Lung (tissue), 12 donors: ENCODE data around the gene COLQ. TPM values are rescaled to one million over a fixed set of nuclear protein-coding genes. Genes with fewer than 3 reads are reported as not detected.
"Not testable (repeated sequence)": the region's sequence is repeated elsewhere in the genome, so short reads cannot be mapped to it uniquely, and the experiment has no call there.

Experiments used
- ATAC-seq: fragments of 200-7000 bp; cut with Tn5 transposase; one replicate; pipeline ENCODE4 v1.9.1; 2020; ENCODE audit warnings: moderate number of reproducible peaks; ENCODE audit not compliant: insufficient read depth, low FRiP score
- DNase-seq, 3 donors: peaks; one replicate each; pipeline ENCODE4 v3.0.0-alpha.2; 2013 to 2017
- H3K27ac ChIP-seq, 2 donors: one replicate each; pipeline ENCODE4 v1.5.1; 2013; ENCODE audit warnings: mild to moderate bottlenecking in 2 of 2, moderate library complexity in 2 of 2, control low read depth in 1 of 2, inconsistent platforms in 1 of 2, low read depth in 1 of 2, low read length in 1 of 2
- H3K27me3 ChIP-seq, 3 donors: one replicate each; pipeline ENCODE4 v1.5.1; 2013; ENCODE audit warnings: low read length in 2 of 3; ENCODE audit not compliant: control insufficient read depth in 3 of 3, insufficient read depth in 3 of 3
- H3K36me3 ChIP-seq, 4 donors: one replicate each; pipeline ENCODE4 v1.5.1; 2013; ENCODE audit warnings: low read length in 4 of 4, mild to moderate bottlenecking in 1 of 4, moderate library complexity in 1 of 4; ENCODE audit not compliant: control insufficient read depth in 4 of 4, insufficient read depth in 4 of 4
- H3K4me1 ChIP-seq, 5 donors: one replicate each; pipeline ENCODE4 v1.5.1; 2013; ENCODE audit warnings: low read length in 5 of 5, mild to moderate bottlenecking in 2 of 5, moderate library complexity in 1 of 5; ENCODE audit not compliant: control insufficient read depth in 5 of 5, insufficient read depth in 5 of 5
- H3K4me3 ChIP-seq: one replicate; pipeline ENCODE4 v1.5.1; 2013; ENCODE audit warnings: mild to moderate bottlenecking, control low read depth, moderate library complexity
- H3K9ac ChIP-seq, 2 donors: one replicate each; pipeline ENCODE4 v1.5.1; 2013; ENCODE audit warnings: low read length in 2 of 2, control low read depth in 1 of 2; ENCODE audit not compliant: insufficient read depth in 1 of 2
- H3K9me3 ChIP-seq, 4 donors: one replicate each; pipeline ENCODE4 v1.5.1; 2013; ENCODE audit warnings: low read length in 3 of 4, mild to moderate bottlenecking in 1 of 4, moderate library complexity in 1 of 4; ENCODE audit not compliant: control insufficient read depth in 4 of 4, insufficient read depth in 3 of 4
- CTCF ChIP-seq: IDR thresholded peaks from 2 replicates; pipeline ENCODE4 v1.5.1; 2012; ENCODE audit warnings: mild to moderate bottlenecking; ENCODE audit errors: control extremely low read depth, extremely low read depth
- WGBS, 2 donors: extraction: QIAGEN DNeasy Blood & Tissue Kit; methylation state at CpG; one replicate each; pipeline ENCODE4 v1.1.7; 2013; 5-methylcytosine and 5-hydroxymethylcytosine counted together
- polyA plus RNA-seq, 2 donors: library from polyadenylated mRNA; stranded (reverse); fragments of 200-250 nt; gene quantifications; one replicate each; pipeline ENCODE4 v1.2.1, GENCODE V29; 2013
- total RNA-seq, 2 donors: library from RNA; depleted of rRNA in 1 of 2; stranded (reverse); fragments of >200 nt in 1 of 2; gene quantifications; one replicate each; pipeline ENCODE4 v1.2.1, GENCODE V29; 2014 to 2021
- donor health status: control.
- donor health status: control.
- donor health status: Bipolar disorder and iron deficiency.
- donor health status: healthy.
- donor health status: DM: yes; HTN: yes; CAD: no.

COLQ gene
- total and polyA plus RNA-seq, 4 donors = 0.90 to 5.1 (median 1.9) TPM

DNA sequence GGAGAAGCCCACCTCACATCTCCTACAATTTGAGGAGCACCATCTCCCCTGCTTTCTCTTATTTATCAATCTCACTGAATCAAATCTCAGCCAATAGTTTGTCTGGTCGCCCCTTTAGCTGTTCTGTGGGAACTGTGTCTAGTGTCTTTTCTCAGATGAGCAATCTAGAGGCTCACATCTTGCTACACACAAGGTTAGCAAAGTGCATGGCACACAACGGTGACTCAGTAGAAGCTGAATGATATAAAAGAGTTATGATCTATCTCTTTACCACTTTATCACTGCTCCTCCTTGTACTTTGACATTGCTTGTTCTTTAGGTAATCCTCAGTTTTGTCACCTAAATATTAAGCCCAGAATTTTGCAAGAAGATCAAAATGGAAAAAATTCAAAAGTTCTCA lies 16.8 kb upstream of the COLQ start:
- H3K4me3 ChIP-seq = no peak overlapping the region
- H3K9ac ChIP-seq = no peak overlapping the region
- peaks cover 0 to 8% (median 0%) of the 10 kb centered on the region in 5 donors for H3K4me1 ChIP-seq
- WGBS, 2 donors = 92 to 98% methylated on average over 2 of the region's 2 CpGs
- no peaks in the 10 kb centered on the region for H3K9me3 ChIP-seq
- H3K36me3 ChIP-seq = peaks cover 0 to 2% (median 0%) of the 10 kb centered on the region in 4 donors
- DNase-seq (no peak), ATAC-seq (no peak)
- no peak for TF ChIP-seq CTCF
- no peaks in the 10 kb centered on the region for H3K27me3 ChIP-seq
- H3K27ac ChIP-seq = no peak overlapping the region

DNA sequence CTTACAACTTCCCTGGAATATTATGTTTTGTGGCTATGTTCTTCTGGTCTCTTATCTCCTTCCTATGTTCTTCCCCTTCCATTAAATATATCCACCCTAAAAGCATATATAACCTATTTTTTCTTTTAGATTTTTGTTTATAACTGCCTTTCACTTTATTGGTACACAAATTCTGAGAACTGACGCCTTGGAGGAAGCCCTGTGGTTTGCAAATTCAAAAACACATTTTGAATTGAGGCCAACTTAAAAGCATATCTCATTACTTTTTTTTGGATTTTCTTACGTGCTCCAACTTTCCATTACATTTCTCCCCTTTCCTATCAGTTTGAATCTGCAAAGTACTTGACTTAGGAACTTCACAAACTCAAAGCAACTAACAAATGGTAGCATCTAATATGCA lies 15.3 kb upstream of the COLQ start:
- Histone ChIP-seq H3K4me1 (no peaks in the 10 kb centered on the region), H3K27ac (no peak overlapping the region), H3K36me3 (peaks cover 0 to 2% (median 0%) of the 10 kb centered on the region in 4 donors), H3K9ac (no peak overlapping the region), H3K4me3 (no peak overlapping the region), H3K27me3 (no peaks in the 10 kb centered on the region), H3K9me3 (no peaks in the 10 kb centered on the region)
- ATAC-seq (no peak), DNase-seq (peak in 1 of 3 donors; percentile 8)
- 38 to 44% methylated on average over 2 of the region's 2 CpGs for WGBS, 2 donors
- TF ChIP-seq CTCF = no peak

DNA sequence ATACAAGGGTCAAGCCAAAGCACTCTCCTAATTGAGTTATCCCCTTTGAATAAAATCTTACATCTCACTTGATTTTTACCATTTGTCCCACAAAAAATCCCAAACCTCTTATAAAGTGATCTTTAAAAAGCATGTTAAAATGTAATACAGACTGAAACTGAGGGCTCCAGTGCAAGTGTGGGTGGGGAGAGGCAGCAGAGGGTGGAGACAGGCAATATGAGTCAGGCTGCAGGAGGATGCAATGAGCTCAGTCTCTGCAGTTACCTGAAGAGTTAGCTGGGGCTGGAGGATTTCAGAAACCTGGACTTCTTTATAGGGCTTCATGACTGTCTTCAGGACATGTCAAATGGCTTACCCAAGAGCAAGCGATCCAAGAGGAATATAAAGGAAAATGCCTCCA lies 14.2 kb upstream of the COLQ start:
- Histone ChIP-seq H3K27me3 (no peaks in the 10 kb centered on the region), H3K36me3 (peaks cover 0 to 2% (median 0%) of the 10 kb centered on the region in 4 donors), H3K4me3 (no peak overlapping the region), H3K4me1 (no peaks in the 10 kb centered on the region), H3K27ac (no peak overlapping the region), H3K9me3 (no peaks in the 10 kb centered on the region), H3K9ac (no peak overlapping the region)
- 100% methylated on average over 1 of the region's 1 CpG for WGBS, 2 donors
- no peak for TF ChIP-seq CTCF
- ATAC-seq (no peak), DNase-seq (no peak)

DNA sequence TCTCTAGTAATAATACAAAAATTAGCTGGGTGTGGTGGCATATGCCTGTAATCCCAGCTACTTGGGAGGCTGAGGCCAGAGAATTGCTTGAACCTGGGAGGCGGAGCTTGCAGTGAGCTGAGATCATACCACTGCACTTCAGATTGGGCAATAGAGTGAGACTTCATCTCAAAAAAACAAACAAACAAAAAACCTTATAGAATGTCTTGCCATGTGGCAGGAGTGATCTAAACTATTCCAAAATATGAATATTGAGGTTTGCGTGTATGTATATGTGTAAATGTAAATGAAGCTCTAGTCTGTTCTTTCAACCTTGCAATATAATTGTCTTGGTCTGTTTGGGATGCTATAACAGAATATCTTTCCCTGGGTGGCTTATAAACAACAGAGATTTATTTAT lies 11.1 kb upstream of the COLQ start:
- DNase-seq, H3K27ac ChIP-seq, H3K9me3 ChIP-seq, H3K4me1 ChIP-seq, H3K9ac ChIP-seq, H3K27me3 ChIP-seq, H3K36me3 ChIP-seq, ATAC-seq, H3K4me3 ChIP-seq: not testable (repeated sequence)
- 97 to 98% methylated on average over 2 of the region's 2 CpGs for WGBS, 2 donors
